Erythroblast (primary cell): ENCODE data around the gene AMH.

Source experiments
- GATA1 ChIP-seq: IDR thresholded peaks from 2 replicates; pipeline ENCODE4 v1.6.1; 2011; ENCODE audit warnings: low read depth, mild to moderate bottlenecking, control low read depth, low read length, moderate library complexity
- POLR2A ChIP-seq: IDR thresholded peaks from 2 replicates; pipeline ENCODE4 v1.6.1; 2011; ENCODE audit warnings: mild to moderate bottlenecking, low read length

DNA sequence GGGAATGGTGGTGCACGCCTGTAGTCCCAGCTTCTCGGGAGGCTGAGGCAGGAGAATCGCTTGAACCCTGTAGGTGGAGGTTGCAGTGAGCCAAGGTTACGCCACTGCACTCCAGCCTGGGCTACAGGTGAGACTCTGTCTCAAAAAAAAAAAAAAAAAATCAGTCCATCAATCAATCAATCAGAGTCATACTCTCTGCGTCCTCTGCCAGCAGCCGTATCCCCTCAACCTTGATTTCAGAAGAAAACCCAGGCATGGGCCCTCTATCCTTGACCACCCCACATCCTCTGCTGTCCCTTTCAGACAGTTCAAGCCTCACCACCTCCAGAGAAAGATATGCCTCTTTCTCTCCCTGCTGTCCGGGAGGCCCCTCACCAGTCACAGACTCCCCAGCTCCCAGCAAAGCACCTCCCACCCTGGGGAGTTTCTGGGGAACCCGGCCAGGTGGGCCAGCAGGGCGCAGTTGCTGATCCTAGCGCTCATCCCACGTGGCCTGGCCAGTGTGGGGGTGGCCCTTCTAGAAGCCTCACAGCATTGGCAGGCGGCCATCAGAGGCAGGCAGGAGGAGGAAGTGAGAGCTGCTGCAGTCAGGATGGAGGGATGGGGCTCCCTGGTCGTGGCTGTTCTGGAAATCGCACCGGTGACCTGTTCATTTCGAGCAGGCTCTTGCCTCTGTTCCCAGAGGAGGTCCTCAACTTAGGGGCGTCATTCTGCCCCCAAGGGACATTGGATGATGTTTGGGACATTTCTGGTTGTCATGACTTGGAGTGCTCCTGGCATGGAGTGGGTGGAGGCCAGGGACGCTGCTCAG, 17.3 kb downstream of the AMH start:
- TF ChIP-seq POLR2A, result peak; percentile 32
- no peak for TF ChIP-seq GATA1
